IMR-90 (cell line): ENCODE results near the gene URB1. TPM values are rescaled to one million over a fixed set of nuclear protein-coding genes. Genes with fewer than 3 reads are reported as not detected.

ENCODE experiments used
- ATAC-seq: fragments of 200-7000 bp; cut with Tn5 transposase; 2 replicates; pipeline ENCODE4 v1.9.1; 2020; ENCODE audit warnings: low read depth, mild to moderate bottlenecking, moderate library complexity
- BruUV-seq: library from RNA; stranded (reverse); fragments of 400-500 nt; replicated peaks from 2 replicates; lab custom pipeline; 2021; lab: Mats Ljungman, UMichigan
- CTCF ChIA-PET: fragments of 300-600 bp; formaldehyde crosslinking; extraction: SDS; loops from one replicate; lab custom pipeline; 2021; ENCODE audit warnings: antibody characterized with exemption; lab: Yijun Ruan, JAX
- POLR2A ChIA-PET: fragments of 300-600 bp; sonication (Branson Sonifier 250); formaldehyde crosslinking; loops from one replicate; lab custom pipeline; 2022; ENCODE audit warnings: antibody characterized with exemption; ENCODE audit not compliant: unreplicated experiment; lab: Charles Lee
- DNase-seq: peaks from one replicate; pipeline ENCODE4 v3.0.0; 2013
- H2AFZ ChIP-seq: replicated peaks from 2 replicates; pipeline ENCODE3; 2013; ENCODE audit warnings: low read length, mild to moderate bottlenecking; ENCODE audit not compliant: poor library complexity
- H2AK5ac ChIP-seq: 2 replicates; pipeline ENCODE4 v1.6.1; 2013; ENCODE audit warnings: low read depth, low read length, inconsistent platforms
- H2AK9ac ChIP-seq: replicated peaks from 2 replicates; pipeline ENCODE3; 2013; ENCODE audit warnings: mild to moderate bottlenecking, low read depth, low read length, moderate library complexity; ENCODE audit not compliant: poor library complexity
- H2BK120ac ChIP-seq: 2 replicates; pipeline ENCODE4 v1.6.1; 2013; ENCODE audit warnings: low read depth, low read length, inconsistent platforms
- H2BK15ac ChIP-seq: 3 replicates; pipeline ENCODE4 v1.6.1; 2013; ENCODE audit warnings: low read depth, low read length, inconsistent platforms
- H2BK20ac ChIP-seq: 2 replicates; pipeline ENCODE4 v1.6.1; 2013; ENCODE audit warnings: low read depth, mild to moderate bottlenecking, inconsistent platforms, low read length, moderate library complexity
- H2BK5ac ChIP-seq: 2 replicates; pipeline ENCODE4 v1.6.1; 2013; ENCODE audit warnings: mild to moderate bottlenecking, low read depth, low read length, inconsistent platforms; ENCODE audit not compliant: poor library complexity, severe bottlenecking
- H3K14ac ChIP-seq: replicated peaks from 2 replicates; pipeline ENCODE4 v1.6.1; 2013; ENCODE audit warnings: low read depth, low read length, inconsistent platforms
- H3K18ac ChIP-seq: 2 replicates; pipeline ENCODE4 v1.6.1; 2013; ENCODE audit warnings: low read depth, low read length, control low read depth
- H3K23ac ChIP-seq: 2 replicates; pipeline ENCODE4 v1.6.1; 2013; ENCODE audit warnings: low read depth, low read length, inconsistent platforms
- H3K27ac ChIP-seq: 2 replicates; pipeline ENCODE4 v1.5.1; 2013; ENCODE audit warnings: mild to moderate bottlenecking, control low read depth, low read length; ENCODE audit not compliant: insufficient read depth
- H3K27me3 ChIP-seq: 2 replicates; pipeline ENCODE4 v1.6.1; 2013; ENCODE audit warnings: low read length; ENCODE audit not compliant: control insufficient read depth, insufficient read depth
- H3K36me3 ChIP-seq: 2 replicates; pipeline ENCODE4 v1.6.1; 2013; ENCODE audit warnings: low read length, mixed read lengths; ENCODE audit not compliant: control insufficient read depth, insufficient read depth
- H3K4ac ChIP-seq: 2 replicates; pipeline ENCODE4 v1.6.1; 2013; ENCODE audit warnings: low read depth, low read length, inconsistent platforms
- H3K4me1 ChIP-seq: 2 replicates; pipeline ENCODE4 v1.6.1; 2013; ENCODE audit warnings: low read length, mixed read lengths; ENCODE audit not compliant: control insufficient read depth, insufficient read depth
- H3K4me2 ChIP-seq: 2 replicates; pipeline ENCODE4 v1.6.1; 2013; ENCODE audit warnings: low read depth, mild to moderate bottlenecking, control low read depth, low read length, moderate library complexity
- H3K4me3 ChIP-seq: 2 replicates; pipeline ENCODE4 v1.5.1; 2013; ENCODE audit warnings: low read depth, mild to moderate bottlenecking, control low read depth, low read length, moderate library complexity; ENCODE audit not compliant: insufficient read depth
- H3K56ac ChIP-seq: 2 replicates; pipeline ENCODE4 v1.6.1; 2013; ENCODE audit warnings: low read length, inconsistent platforms; ENCODE audit not compliant: insufficient read depth; ENCODE audit errors: extremely low read depth
- H3K79me1 ChIP-seq, 2 experiments: 2 replicates each; pipeline ENCODE4 v1.6.1; 2013; ENCODE audit warnings: low read length in 2 of 2, inconsistent platforms in 1 of 2, low read depth in 1 of 2
- H3K9ac ChIP-seq: 2 replicates; pipeline ENCODE4 v1.6.1; 2013; ENCODE audit warnings: low read depth, low read length, control low read depth
- H3K9me1 ChIP-seq: 2 replicates; pipeline ENCODE4 v1.6.1; 2013; ENCODE audit warnings: low read length, inconsistent platforms; ENCODE audit not compliant: insufficient read depth
- H3K9me3 ChIP-seq: 2 replicates; pipeline ENCODE4 v1.6.1; 2013; ENCODE audit warnings: low read length; ENCODE audit not compliant: control insufficient read depth, insufficient read depth
- H4K20me1 ChIP-seq: 2 replicates; pipeline ENCODE4 v1.6.1; 2013; ENCODE audit warnings: low read length, inconsistent platforms; ENCODE audit not compliant: insufficient read depth
- H4K5ac ChIP-seq: 2 replicates; pipeline ENCODE4 v1.6.1; 2013; ENCODE audit warnings: mild to moderate bottlenecking, low read depth, low read length, control low read depth
- H4K8ac ChIP-seq, 2 experiments: 2 replicates each; pipeline ENCODE4 v1.6.1; 2013; ENCODE audit warnings: low read depth in 2 of 2, low read length in 2 of 2, control low read depth in 1 of 2, inconsistent platforms in 1 of 2
- H4K91ac ChIP-seq: 2 replicates; pipeline ENCODE4 v1.6.1; 2013; ENCODE audit warnings: low read depth, low read length, inconsistent platforms; ENCODE audit not compliant: insufficient read depth
- BHLHE40 ChIP-seq: fragments of 150-350 bp; IDR thresholded peaks from 2 replicates; pipeline ENCODE4 v1.6.1; 2016; ENCODE audit warnings: mild to moderate bottlenecking, low read depth, low read length
- CEBPB ChIP-seq: IDR thresholded peaks from 2 replicates; pipeline ENCODE4 v1.6.1; 2012; ENCODE audit warnings: low read depth, low read length, improper control_type of control experiment
- CHD1 ChIP-seq: IDR thresholded peaks from 2 replicates; pipeline ENCODE4 v1.6.1; 2012; ENCODE audit warnings: low read depth, low read length, improper control_type of control experiment
- FOS ChIP-seq: fragments of 150-350 bp; IDR thresholded peaks from 2 replicates; pipeline ENCODE4 v1.6.1; 2016; ENCODE audit warnings: low read depth, low read length
- MAFK ChIP-seq: IDR thresholded peaks from 2 replicates; pipeline ENCODE4 v1.6.1; 2012; ENCODE audit warnings: low read depth, low read length, improper control_type of control experiment
- MAZ ChIP-seq: IDR thresholded peaks from 2 replicates; pipeline ENCODE4 v1.6.1; 2012; ENCODE audit warnings: low read depth, mild to moderate bottlenecking, low read length, improper control_type of control experiment, moderate library complexity, borderline replicate concordance
- MXI1 ChIP-seq: IDR thresholded peaks from 2 replicates; pipeline ENCODE4 v1.6.1; 2012; ENCODE audit warnings: low read depth, mild to moderate bottlenecking, low read length, moderate library complexity, borderline replicate concordance
- NFE2L2 ChIP-seq: fragments of 150-350 bp; IDR thresholded peaks from 2 replicates; pipeline ENCODE4 v1.6.1; 2016; ENCODE audit warnings: low read depth, mild to moderate bottlenecking, low read length
- POLR2A ChIP-seq: IDR thresholded peaks from 2 replicates; pipeline ENCODE4 v1.6.1; 2012; ENCODE audit warnings: mild to moderate bottlenecking, low read depth, low read length
- RAD21 ChIP-seq: IDR thresholded peaks from 2 replicates; pipeline ENCODE4 v1.6.1; 2012; ENCODE audit warnings: low read length, improper control_type of control experiment
- RCOR1 ChIP-seq: IDR thresholded peaks from 2 replicates; pipeline ENCODE4 v1.6.1; 2012; ENCODE audit warnings: mild to moderate bottlenecking, low read length, improper control_type of control experiment; ENCODE audit not compliant: insufficient replicate concordance
- RFX5 ChIP-seq: IDR thresholded peaks from 2 replicates; pipeline ENCODE4 v1.8.0; 2012; ENCODE audit warnings: low read depth, mild to moderate bottlenecking, low read length, moderate library complexity
- SMC3 ChIP-seq: fragments of 150-350 bp; IDR thresholded peaks from 2 replicates; pipeline ENCODE4 v1.6.1; 2016; ENCODE audit warnings: low read depth, mild to moderate bottlenecking, antibody characterized with exemption, low read length, moderate library complexity
- WGBS, 2 experiments: methylation state at CpG; one replicate each; pipeline versions ENCODE4 v1.1.5 to v1.1.7; 2013; ENCODE audit warnings: missing lambda C conversion rate in 2 of 2; ENCODE audit not compliant: insufficient read length in 1 of 2; ENCODE audit errors: extremely low coverage in 2 of 2; 5-methylcytosine and 5-hydroxymethylcytosine counted together
- dilution Hi-C: fragments of 300-500 bp; cut with HindIII; formaldehyde crosslinking; loops from one replicate; pipeline ENCODE4 v1.14.3; 2018; ENCODE audit warnings: low sequenced_read_pairs; ENCODE audit not compliant: unreplicated experiment
- in situ Hi-C: fragments of 300-500 bp; cut with MboI; formaldehyde crosslinking; loops from 3 replicates; pipeline ENCODE4 v1.14.3; 2019; ENCODE audit warnings: low sequenced_read_pairs, inconsistent platforms, mixed read lengths
- intact Hi-C: fragments of 100-400 bp; cut with micrococcal nuclease; formaldehyde crosslinking; loops from 2 replicates; pipeline ENCODE4 v1.10.0; 2022
- polyA plus RNA-seq, 3 experiments: library from polyadenylated mRNA; depleted of rRNA; stranded (reverse); fragments of >200 nt; gene quantifications; 2 replicates each; pipeline ENCODE4 v1.2.3, GENCODE V29; 2012; ENCODE audit warnings: low replicate concordance in 1 of 3
- total RNA-seq: library from RNA; depleted of rRNA; stranded (reverse); fragments of >200 nt; gene quantifications from 2 replicates; pipeline ENCODE4 v1.2.3, GENCODE V29; 2012
- TF ChIP-seq, protein P1 (sequence below): fragments of 150-350 bp; IDR thresholded peaks from 2 replicates; pipeline ENCODE4 v1.6.1; 2017; ENCODE audit warnings: mild to moderate bottlenecking, antibody characterized with exemption, low read length, low read depth

URB1 gene
- total and polyA plus RNA-seq, 2 of the 4 experiments (the other 2 are of a cell fraction), result 9.2 to 12.7 TPM

DNA sequence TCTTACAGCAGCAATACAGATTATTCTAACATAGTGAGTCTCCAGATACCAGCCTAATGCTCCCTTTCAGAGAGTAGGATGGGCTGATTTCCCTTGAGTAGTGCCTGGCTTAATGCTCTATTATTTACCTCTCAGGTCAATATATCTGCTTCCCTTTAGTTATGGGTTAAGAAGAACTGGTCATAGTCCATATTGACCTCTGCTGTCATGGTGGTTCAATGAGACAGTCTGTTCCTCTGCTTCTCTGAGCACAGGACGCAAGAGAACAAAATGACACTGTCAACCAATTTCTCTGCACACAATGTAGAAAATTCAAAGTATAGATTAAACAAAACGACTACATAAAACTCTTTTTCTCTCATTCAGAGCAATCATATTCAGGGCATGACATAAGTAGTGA is 91.2 kb downstream of the URB1 start:
- H2AK9ac ChIP-seq, result no peak overlapping the region
- H2AFZ ChIP-seq, result no peak overlapping the region
- no peak overlapping the region for H3K23ac ChIP-seq
- no peak overlapping the region for H2BK15ac ChIP-seq
- H4K8ac ChIP-seq, result no peak overlapping the region
- H3K9me3 ChIP-seq, result no peaks in the 10 kb centered on the region
- H3K36me3 ChIP-seq, result peaks cover 10% of the 10 kb centered on the region
- peaks cover 9% of the 10 kb centered on the region for H3K9me1 ChIP-seq
- in situ Hi-C loops, result no loop called here
- H4K20me1 ChIP-seq, result no peaks in the 10 kb centered on the region
- H3K56ac ChIP-seq, result no peak overlapping the region
- CTCF ChIA-PET, result no interaction called here
- H2BK5ac ChIP-seq, result no peak overlapping the region
- peaks cover 2% of the 10 kb centered on the region; the same call in 1 of the 2 replicates for H3K4me1 ChIP-seq
- H3K4me2 ChIP-seq, result no peak overlapping the region
- H2AK5ac ChIP-seq, result no peak overlapping the region
- no peak for TF ChIP-seq RCOR1
- TF ChIP-seq CHD1, result no peak
- TF ChIP-seq FOS, result no peak
- no peak for TF ChIP-seq RFX5
- TF ChIP-seq SMC3, result no peak
- no peak for TF ChIP-seq RAD21
- TF ChIP-seq, protein P1, sequence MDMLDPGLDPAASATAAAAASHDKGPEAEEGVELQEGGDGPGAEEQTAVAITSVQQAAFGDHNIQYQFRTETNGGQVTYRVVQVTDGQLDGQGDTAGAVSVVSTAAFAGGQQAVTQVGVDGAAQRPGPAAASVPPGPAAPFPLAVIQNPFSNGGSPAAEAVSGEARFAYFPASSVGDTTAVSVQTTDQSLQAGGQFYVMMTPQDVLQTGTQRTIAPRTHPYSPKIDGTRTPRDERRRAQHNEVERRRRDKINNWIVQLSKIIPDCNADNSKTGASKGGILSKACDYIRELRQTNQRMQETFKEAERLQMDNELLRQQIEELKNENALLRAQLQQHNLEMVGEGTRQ, result no peak
- TF ChIP-seq NFE2L2, result no peak
- no peak for TF ChIP-seq MAZ
- no peak for TF ChIP-seq MAFK
- no peak for TF ChIP-seq BHLHE40
- no peak for TF ChIP-seq POLR2A
- no peak for TF ChIP-seq CEBPB
- TF ChIP-seq MXI1, result no peak
- dilution Hi-C loops, result no loop called here
- H3K79me1 ChIP-seq, result 0 out of 4 replicates have a peak, but pooled peaks cover 0 to 4% of the 10 kb centered on the region in 2 experiments
- no peak overlapping the region for H3K9ac ChIP-seq
- no CpG with 5 or more reads among the region's 2 CpGs for WGBS, 2 experiments
- intact Hi-C loops, result no loop called here
- no TSS peak for BruUV-seq
- no peak overlapping the region for H2BK20ac ChIP-seq
- no peak overlapping the region for H3K27ac ChIP-seq
- no peaks in the 10 kb centered on the region for H3K27me3 ChIP-seq
- DNase-seq (no peak), ATAC-seq (no peak)
- H3K4ac ChIP-seq, result no peak overlapping the region
- H2BK120ac ChIP-seq, result no peak overlapping the region
- no peak overlapping the region for H4K91ac ChIP-seq
- no peak overlapping the region for H3K4me3 ChIP-seq
- H3K18ac ChIP-seq, result no peak overlapping the region
- POLR2A ChIA-PET, result no interaction called here
- no peak overlapping the region for H3K14ac ChIP-seq
- no peak overlapping the region for H4K5ac ChIP-seq
